HG03196 (cell line): Measurements from ENCODE around the gene TSC2.
"Not testable (repeated sequence)": the region's sequence is repeated elsewhere in the genome, so short reads cannot be mapped to it uniquely, and the experiment has no call there.

Experiments used
- ATAC-seq: cut with Tn5 transposase; IDR thresholded peaks from one replicate; pipeline ENCODE4 v1.9.1; 2021; ENCODE audit not compliant: unreplicated experiment

TSC2 gene

GRCh38 chr16:2030036-2030435, 17.7 kb upstream of the TSC2 start:
- no peak for ATAC-seq

DNA sequence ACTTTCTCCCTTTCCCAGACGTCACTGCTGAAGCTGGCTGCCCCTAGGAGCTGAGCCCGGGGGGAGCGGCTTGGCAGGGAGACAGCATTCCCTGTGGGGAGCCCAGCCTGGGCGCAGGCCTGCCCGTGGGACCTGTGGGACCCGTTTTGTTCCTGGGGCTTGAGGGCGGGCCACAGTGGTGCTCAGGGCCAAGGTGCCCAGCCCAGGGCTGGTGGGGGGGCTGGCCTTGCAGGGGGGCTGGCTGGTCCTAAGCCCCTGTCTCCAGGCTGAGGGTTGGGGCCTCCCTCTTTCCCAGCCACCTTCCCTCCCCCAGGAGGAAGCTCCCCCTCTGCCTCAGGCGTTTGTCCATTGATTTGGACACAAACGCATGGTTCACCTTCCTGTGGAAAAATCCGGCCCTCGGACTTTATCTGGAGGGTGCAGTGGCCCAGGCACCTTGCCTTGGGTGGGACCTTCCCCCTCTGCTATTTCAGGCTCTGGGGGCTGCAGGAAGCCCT, 16.7 kb upstream of the TSC2 start:
- no peak for ATAC-seq

DNA sequence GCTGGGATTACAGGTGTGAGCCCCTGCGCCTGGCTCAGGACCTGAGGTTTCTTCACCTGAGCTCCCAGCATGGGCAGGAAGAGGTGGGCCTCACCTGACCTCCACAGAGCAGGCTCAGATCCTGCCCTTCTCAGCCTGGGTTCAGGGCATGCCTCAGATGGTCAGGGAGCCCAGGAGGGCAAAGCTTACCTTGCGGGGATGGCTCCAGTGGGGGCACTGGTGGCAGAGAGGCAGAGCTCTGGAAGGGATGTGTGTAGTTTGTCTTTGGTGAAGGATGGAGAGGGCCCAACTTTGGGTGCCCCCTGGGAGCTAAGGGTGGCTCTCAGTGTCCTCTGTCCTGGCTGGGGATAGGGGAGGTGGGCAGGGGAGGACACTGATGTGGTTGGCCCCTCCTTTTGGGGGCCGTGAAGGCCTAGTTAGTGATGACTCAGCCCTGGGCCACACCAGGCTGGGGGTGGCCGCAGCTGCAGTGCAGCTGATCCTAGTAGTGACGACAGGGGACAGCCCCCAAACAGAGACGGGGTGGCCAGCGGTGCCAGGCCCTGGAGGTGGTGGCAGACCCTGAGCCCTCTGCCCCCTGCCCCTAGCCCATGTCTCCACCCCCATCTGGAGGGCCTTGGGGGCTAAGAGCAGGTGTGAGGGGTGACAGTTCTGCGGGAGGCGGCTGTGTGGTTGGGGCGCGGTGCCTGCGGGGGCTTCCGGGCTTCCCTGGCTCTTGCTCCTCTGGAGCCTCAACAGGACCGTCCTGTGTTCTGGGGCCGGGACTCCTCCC, 15.3 kb upstream of the TSC2 start:
- no peak for ATAC-seq

DNA sequence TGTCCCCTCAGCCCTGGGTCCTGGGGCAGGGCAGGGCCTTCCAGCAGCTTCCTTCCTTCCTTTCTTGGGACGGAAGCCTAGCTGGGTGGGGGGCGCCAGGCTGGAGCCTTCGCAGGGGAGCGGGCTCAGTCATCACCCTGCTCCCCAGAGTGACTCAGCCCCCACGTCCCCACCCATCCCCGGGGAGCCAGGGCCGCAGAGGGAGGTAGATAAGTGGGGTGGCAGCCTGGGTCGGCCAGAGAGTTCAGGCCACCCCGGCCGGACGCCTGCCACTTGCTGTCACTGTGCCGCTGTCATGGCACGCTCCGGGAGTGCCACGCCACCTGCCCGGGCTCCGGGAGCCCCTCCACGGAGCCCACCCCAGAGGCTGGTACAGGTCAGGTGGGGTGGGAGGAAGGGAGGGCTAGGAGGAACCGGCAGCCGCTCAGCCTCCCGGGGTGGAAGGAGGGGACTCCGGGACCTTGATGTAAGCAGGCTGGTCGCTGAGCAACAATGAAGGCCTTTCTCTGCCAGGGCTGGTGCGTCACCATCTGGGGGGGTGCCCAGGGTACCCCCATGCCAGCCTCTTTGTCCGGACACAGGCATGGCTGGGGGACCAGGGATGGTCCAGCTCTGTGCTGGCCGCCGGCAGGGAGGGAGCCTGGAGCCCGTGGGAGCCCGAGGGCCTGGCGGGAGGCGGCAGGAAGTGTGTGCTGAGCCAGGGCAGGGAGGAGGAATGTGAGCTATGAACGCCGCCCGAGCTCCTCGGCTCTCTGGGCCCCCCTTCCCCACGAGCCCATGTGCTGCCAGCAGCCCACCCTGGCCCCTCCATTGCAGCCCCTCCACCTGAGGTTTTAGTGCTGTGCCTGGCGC, 14.5 kb upstream of the TSC2 start:
- no peak for ATAC-seq

DNA sequence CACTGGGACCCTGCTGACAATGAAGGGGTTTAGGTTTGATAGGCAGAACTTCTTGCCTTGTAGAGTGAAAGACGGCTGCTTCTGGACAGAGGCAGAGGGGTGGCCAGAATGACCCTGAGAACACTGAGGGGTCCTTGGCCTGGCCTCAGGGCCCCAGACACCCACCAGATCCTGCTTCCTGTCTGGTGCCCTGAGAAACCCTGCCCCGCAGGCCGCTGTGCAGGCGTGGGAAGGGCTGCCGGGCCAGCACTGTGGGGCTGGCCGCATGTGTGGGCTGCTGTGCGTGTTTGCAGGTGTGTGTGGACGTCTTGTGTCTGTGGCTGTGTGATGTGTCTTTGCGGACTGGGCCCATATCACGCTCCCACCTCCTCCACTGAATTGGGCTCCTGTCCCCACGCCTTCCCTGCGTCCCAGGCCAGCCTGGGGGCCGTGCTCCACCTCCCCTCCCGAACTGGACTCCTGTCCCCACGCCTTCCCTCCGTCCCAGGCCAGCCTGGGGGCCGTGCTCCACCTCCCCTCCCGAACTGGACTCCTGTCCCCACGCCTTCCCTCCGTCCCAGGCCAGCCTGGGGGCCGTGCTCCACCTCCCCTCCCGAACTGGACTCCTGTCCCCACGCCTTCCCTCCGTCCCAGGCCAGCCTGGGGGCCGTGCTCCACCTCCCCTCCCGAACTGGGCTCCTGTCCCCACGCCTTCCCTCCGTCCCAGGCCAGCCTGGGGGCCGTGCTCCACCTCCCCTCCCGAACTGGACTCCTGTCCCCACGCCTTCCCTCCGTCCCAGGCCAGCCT, 13.7 kb upstream of the TSC2 start:
- ATAC-seq: not testable (repeated sequence)

GRCh38 chr16:2034696-2035430, 12.9 kb upstream of the TSC2 start:
- ATAC-seq: no peak

DNA sequence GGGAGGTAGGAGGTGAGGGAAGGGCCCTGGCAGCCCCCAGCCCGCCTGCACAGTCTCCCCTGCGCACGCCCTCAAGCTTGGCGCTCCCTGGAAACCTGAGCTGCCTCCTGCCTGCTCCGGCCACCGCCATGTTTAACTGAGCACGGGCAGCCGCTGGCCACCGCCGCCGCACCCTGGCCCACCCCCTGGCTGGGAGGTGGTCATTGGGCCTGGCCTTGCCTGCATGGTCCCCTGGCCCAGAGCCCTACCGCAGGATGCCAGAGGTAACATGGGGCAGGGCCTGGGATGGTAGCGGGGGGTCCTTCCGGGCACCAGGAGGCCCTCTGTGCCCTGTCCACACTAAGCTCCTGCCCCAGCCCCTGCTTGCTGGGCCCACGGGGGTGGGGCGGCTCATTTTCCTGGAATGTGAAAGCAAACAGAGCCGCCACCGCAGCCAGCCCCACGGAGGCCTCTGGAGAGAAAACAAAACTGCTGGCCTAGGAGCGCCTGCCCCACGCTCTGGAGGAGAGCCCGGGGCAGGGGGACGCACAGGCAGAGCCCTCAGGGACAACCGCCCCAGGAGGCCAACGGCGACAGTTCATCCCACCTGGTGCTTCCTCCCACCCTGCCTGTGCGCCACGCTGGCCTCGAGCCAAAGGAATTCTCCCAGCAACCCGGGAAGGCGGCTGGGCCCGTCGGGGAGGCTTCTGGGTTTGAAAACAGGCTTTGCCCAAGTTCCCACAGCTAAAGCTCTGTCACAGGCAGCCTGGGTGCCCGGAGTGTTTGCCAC, 12.2 kb upstream of the TSC2 start:
- no peak for ATAC-seq

DNA sequence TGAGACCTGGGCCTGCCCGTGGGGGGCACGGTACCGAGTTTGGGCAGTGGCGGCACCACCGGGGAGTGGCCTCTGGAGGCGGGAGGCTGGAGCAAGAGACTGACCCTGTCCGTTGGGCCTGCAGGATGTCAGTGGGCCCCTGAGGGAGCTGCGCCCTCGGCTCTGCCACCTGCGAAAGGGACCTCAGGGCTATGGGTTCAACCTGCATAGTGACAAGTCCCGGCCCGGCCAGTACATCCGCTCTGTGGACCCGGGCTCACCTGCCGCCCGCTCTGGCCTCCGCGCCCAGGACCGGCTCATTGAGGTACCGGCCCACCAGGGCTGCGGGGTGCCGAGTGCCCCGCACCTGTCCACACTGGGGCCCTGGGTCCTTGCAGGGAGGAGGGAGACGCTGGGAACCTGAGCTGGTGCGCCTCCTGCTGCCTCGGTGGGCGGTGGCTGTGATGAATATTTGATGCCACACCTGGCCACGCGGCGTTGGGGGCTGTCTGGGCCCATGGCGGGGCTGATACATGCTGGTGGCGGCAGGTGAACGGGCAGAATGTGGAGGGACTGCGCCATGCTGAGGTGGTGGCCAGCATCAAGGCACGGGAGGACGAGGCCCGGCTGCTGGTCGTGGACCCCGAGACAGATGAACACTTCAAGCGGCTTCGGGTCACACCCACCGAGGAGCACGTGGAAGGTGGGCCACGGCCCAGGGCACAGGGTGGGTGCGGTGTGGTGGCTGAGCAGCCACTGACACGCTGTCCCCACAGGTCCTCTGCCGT, 11.4 kb upstream of the TSC2 start:
- no peak for ATAC-seq

GRCh38 chr16:2037115-2037514, 10.7 kb upstream of the TSC2 start:
- no peak for ATAC-seq

DNA sequence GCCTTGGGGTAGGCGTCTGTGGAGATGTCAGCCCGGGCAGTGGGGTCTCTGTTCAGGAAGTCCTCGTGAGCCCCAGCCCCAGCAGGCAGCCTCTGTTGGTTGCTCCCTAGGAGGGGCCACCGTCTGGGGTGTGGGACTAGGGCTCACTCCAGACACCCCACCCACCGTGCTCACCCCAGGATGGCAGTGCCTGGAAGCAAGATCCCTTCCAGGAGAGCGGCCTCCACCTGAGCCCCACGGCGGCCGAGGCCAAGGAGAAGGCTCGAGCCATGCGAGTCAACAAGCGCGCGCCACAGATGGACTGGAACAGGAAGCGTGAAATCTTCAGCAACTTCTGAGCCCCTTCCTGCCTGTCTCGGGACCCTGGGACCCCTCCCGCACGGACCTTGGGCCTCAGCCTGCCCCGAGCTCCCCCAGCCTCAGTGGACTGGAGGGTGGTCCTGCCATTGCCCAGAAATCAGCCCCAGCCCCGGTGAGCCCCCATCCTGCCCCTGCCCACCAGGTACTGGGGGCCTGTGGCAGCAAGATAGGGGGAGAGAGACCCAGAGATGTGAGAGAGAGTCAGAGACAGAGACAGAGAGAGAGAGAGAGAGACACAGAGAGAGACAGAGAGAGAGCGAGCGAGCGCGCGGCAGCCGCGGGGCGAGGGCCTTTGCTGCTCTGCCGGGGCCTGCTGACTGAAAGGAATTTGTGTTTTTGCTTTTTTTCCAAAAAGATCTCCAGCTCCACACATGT, 10.0 kb upstream of the TSC2 start:
- no peak for ATAC-seq

DNA sequence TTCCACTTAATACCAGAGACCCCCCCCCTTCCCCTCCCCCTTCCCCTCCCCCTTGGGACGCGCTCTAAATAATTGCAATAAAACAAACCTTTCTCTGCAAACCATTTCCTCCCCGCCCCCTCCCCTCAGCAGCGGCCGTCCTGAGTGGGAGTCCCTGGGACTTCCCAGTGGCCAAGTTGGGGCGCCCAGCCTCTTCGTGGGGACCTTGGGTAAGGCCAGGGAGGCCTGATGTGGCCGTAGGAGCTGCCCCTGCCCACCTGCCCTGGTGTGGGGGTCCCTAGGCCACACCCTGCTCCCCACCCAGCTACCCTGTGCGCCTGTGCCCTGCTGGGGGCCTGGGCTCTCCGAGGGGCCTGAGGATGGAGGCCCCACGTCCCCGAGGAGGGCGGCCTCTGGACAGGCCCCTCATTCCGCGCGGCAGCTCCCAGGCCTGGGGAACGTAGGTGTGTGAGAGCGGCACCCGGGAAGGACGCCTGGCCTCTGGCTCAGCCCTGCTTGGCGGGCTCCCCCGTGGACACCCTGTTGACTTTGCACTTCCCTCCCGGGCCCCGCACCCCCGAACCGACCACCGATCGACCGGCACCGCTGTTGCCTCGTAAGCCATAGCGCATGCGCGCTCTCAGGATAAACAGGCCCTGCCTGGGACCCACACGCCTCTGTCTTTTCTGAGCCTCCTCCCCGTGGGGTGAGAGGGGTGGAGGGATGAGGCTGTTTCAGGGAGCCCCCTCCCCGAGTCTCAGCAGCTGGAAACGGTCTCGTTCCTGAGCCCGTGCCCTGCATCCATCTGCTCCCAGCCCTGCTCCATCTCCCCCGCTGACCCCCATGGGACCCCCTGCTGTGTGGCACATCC, 9.2 kb upstream of the TSC2 start:
- ATAC-seq: no peak

- no peak for ATAC-seq
Observed at GRCh38 chr16:2039274-2040031, 8.3 kb upstream of the TSC2 start.

DNA sequence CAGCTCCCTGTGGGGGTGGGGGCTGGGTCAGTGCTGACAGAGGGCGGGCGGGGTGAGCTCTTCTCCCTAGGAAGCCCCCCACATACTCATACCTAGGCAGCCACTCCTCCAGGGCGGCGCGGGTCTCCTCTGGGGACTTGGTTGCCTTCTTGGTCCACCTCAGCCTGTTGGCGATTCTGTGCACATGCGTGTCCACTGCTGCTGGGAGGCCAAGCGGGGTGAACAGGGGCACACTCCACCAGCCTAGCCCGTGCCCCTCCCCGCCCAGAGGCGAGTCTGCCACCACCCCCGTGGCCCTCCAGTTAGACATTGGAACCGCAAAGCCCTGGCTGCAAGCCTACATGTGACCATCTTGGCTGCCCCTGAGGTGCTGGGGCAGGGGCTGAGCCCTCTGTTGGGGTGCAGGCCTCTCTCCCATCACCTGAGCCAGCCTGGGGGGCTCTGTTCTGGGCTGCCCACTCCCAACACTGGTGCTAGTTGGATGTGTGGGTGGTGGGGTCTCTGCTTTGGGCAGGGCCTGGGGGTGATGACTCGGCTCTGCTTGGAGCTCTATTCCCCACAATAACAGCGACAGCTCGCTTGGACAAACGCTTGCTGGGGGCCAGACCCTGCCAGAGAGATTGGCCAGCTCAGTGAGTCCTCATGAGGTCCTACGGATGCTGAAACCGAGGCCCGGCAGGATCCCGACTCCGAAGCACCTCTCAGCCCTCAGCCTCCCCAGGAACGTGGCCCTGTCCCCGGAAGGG, 7.6 kb upstream of the TSC2 start:
- ATAC-seq: no peak

DNA sequence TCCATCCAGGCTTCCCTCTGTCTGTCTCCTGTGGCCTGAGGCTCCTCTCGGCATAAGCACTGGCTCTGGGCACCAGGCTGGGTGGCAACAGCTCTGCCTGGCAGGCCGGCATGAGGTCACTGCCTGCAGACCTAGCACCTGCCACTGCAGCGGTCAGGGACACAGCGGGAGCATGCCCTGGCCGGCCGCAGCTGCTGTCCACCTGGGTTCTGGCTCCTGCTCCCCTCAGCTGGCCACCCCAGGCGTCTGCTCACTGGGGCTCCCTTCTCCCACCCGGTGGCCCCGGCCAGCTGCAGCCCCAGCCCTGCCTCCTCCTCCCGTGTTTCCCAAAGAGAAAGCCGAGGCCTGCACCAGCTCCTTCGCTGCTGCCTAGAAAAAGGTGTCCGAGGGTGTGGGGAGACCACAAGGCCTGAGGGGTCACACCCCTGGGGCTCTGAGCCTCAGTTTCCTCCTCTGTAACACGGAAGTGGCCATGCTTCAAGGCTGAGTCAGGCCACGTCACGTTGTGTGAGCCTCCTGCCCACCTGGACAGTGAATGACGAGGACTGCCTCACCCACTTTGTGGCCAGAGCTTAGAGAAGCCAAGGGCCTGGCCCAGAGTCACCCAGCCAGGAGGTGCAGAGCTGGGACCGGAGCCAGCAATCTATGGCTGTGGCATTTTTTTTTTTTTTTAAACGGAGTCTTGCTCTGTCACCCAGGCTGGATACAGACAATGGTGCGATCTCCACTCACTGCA, 6.8 kb upstream of the TSC2 start:
- ATAC-seq: no peak

- no peak for ATAC-seq
Observed at GRCh38 chr16:2042171-2042985, 5.4 kb upstream of the TSC2 start.
